K562 (cell line): Measurements from ENCODE around the gene KCNB1. TPM values are rescaled to one million over a fixed set of nuclear protein-coding genes. Genes with fewer than 3 reads are reported as not detected.
A peak's percentile ranks its signal among the peaks of the same experiment; 100 is the strongest.

Experiments
- ATAC-seq: fragments of 200-7000 bp; cut with Tn5 transposase; 3 replicates; pipeline ENCODE4 v1.9.1; 2020; ENCODE audit warnings: moderate library complexity
- BruUV-seq: library from RNA; stranded (reverse); fragments of 400-500 nt; replicated peaks from 2 replicates; lab custom pipeline; 2021; lab: Mats Ljungman, UMichigan
- CTCF ChIA-PET: fragments of 300-600 bp; formaldehyde crosslinking; extraction: SDS; loops from one replicate; lab custom pipeline; 2021; ENCODE audit warnings: low intra/inter-chr PET ratio; lab: Yijun Ruan, JAX
- POLR2A ChIA-PET: fragments of 300-600, 350-650 bp; sonication (Branson Sonifier 250); formaldehyde crosslinking; extraction: SDS; loops from one replicate; lab custom pipeline; 2021; ENCODE audit warnings: antibody characterized with exemption, inconsistent platforms; lab: Yijun Ruan, JAX
- DNase-seq, 4 experiments: peaks; one replicate each; pipeline versions ENCODE4 v3.0.0 to v3.0.0-alpha.2; 2011 to 2018; ENCODE audit warnings: low spot score in 3 of 4, mixed read lengths in 3 of 4; ENCODE audit errors: extremely low read depth in 1 of 4
- FAIRE-seq: peaks from 2 replicates; lab custom pipeline; 2011; peaks lifted over from hg19 to GRCh38; lab: Jason Lieb, UNC
- H2AFZ ChIP-seq: 2 replicates; pipeline ENCODE4 v1.6.0; 2011; ENCODE audit warnings: low read depth, low read length, control low read depth, inconsistent platforms
- H3K27ac ChIP-seq: fragments of 200-600 bp; 3 replicates; pipeline ENCODE4 v1.8.0; 2011; ENCODE audit warnings: low read depth, mild to moderate bottlenecking, control low read depth, inconsistent platforms, low read length, moderate library complexity, mixed read lengths; ENCODE audit errors: extremely low read depth
- H3K27me3 ChIP-seq, 2 experiments: fragments of 300-600 bp in 1 of 2; 2 replicates in 1 of 2; 3 replicates in 1 of 2; pipeline versions ENCODE4 v1.6.0 to v1.8.0; 2011; ENCODE audit warnings: inconsistent platforms in 2 of 2, low read length in 2 of 2, mild to moderate bottlenecking in 1 of 2, mixed read lengths in 1 of 2, moderate library complexity in 1 of 2; ENCODE audit not compliant: control insufficient read depth in 2 of 2, insufficient read depth in 2 of 2
- H3K36me3 ChIP-seq: fragments of 300-600 bp; 3 replicates; pipeline ENCODE4 v1.8.0; 2011; ENCODE audit warnings: mild to moderate bottlenecking, low read length, inconsistent platforms; ENCODE audit not compliant: control insufficient read depth, insufficient read depth
- H3K4me1 ChIP-seq, 2 experiments: fragments of 200-600 bp in 1 of 2; replicated peaks in 1 of 2; 2 replicates in 1 of 2; 3 replicates in 1 of 2; pipeline versions ENCODE4 v1.5.1 to v1.8.0; 2011; ENCODE audit warnings: inconsistent platforms in 2 of 2, low read length in 2 of 2, mild to moderate bottlenecking in 1 of 2, mixed read lengths in 1 of 2, moderate library complexity in 1 of 2; ENCODE audit not compliant: control insufficient read depth in 2 of 2, insufficient read depth in 2 of 2
- H3K4me2 ChIP-seq: 2 replicates; pipeline ENCODE4 v1.6.1; 2011; ENCODE audit warnings: low read length, control low read depth, inconsistent platforms, mixed read lengths; ENCODE audit not compliant: insufficient read depth
- H3K4me3 ChIP-seq: fragments of 200-600 bp; sonication (generic), shearing (Covaris generic); 2 replicates; pipeline ENCODE4 v1.5.1; 2016; ENCODE audit warnings: control low read depth, inconsistent platforms
- H3K79me2 ChIP-seq: fragments of 200-600 bp; 3 replicates; pipeline ENCODE4 v1.8.0; 2011; ENCODE audit warnings: low read length, inconsistent platforms; ENCODE audit not compliant: control insufficient read depth, insufficient read depth
- H3K9ac ChIP-seq, 2 experiments: 2 replicates each; pipeline versions ENCODE4 v1.6.0 to v1.6.1; 2011; ENCODE audit warnings: low read depth in 2 of 2, low read length in 2 of 2, control low read depth in 1 of 2, inconsistent platforms in 1 of 2, mild to moderate bottlenecking in 1 of 2, mixed read lengths in 1 of 2; ENCODE audit not compliant: insufficient read depth in 1 of 2
- H3K9me1 ChIP-seq: one replicate; pipeline ENCODE4 v1.6.0; 2011; ENCODE audit warnings: inconsistent platforms, mild to moderate bottlenecking, low read length, moderate library complexity; ENCODE audit not compliant: control insufficient read depth, insufficient read depth
- H3K9me3 ChIP-seq: replicated peaks from 2 replicates; pipeline ENCODE4 v1.5.1; 2011; ENCODE audit warnings: low read depth, low read length, inconsistent platforms; ENCODE audit not compliant: control insufficient read depth, insufficient read depth
- H4K20me1 ChIP-seq: replicated peaks from 2 replicates; pipeline ENCODE4 v1.6.1; 2011; ENCODE audit warnings: low read length, inconsistent platforms, mixed read lengths; ENCODE audit not compliant: control insufficient read depth, insufficient read depth
- ARID1B ChIP-seq: fragments of 450-650 bp; IDR thresholded peaks from 2 replicates; pipeline ENCODE4 v1.6.1; 2016; ENCODE audit warnings: antibody characterized with exemption, mild to moderate bottlenecking, inconsistent platforms
- ARID3A ChIP-seq: IDR thresholded peaks from 2 replicates; pipeline ENCODE4 v1.6.1; 2012; ENCODE audit warnings: low read depth, low read length, improper control_type of control experiment, borderline replicate concordance
- ATF4 ChIP-seq: fragments of 450-650 bp; formaldehyde crosslinking; IDR thresholded peaks from 2 replicates; pipeline ENCODE4 v1.4.0; 2022; ENCODE audit warnings: mild to moderate bottlenecking, moderate library complexity
- CBFB ChIP-seq: sonication (generic); formaldehyde crosslinking; IDR thresholded peaks from 2 replicates; pipeline ENCODE4 v1.4.0; 2020; ENCODE audit warnings: mild to moderate bottlenecking, missing genetic modification reagents
- CBX2 ChIP-seq: fragments of 200-600 bp; sonication (generic); IDR thresholded peaks from one replicate; pipeline ENCODE4 v1.6.1; 2012; ENCODE audit warnings: mild to moderate bottlenecking, low read length, inconsistent platforms; ENCODE audit not compliant: insufficient read depth, poor library complexity, severe bottlenecking
- HDGF ChIP-seq: fragments of 450-650 bp; IDR thresholded peaks from 2 replicates; pipeline ENCODE4 v1.6.1; 2016
- HMG20A ChIP-seq: fragments of 450-650 bp; formaldehyde crosslinking; conservative IDR thresholded peaks from 2 replicates; pipeline ENCODE4 v1.4.0; 2020; ENCODE audit warnings: mild to moderate bottlenecking, mixed read lengths
- KDM1A ChIP-seq, 2 experiments: fragments of 450-650 bp; IDR thresholded peaks; 2 replicates each; pipeline ENCODE4 v1.6.1; 2016; ENCODE audit warnings: mild to moderate bottlenecking in 2 of 2
- NELFE ChIP-seq: IDR thresholded peaks from 2 replicates; pipeline ENCODE4 v1.6.1; 2011; ENCODE audit warnings: mild to moderate bottlenecking; ENCODE audit not compliant: insufficient read depth, insufficient read length
- NR2C2 ChIP-seq, 2 experiments: fragments of 200-800 bp in 1 of 2; sonication (Bioruptor generic) in 1 of 2; sonication (generic) in 1 of 2; formaldehyde crosslinking in 1 of 2; IDR thresholded peaks; 2 replicates each; pipeline versions ENCODE4 v1.6.1 to v1.8.0; 2016 to 2022; ENCODE audit warnings: mild to moderate bottlenecking in 1 of 2, missing compliant biosample characterization in 1 of 2, missing genetic modification characterization in 1 of 2, missing genetic modification reagents in 1 of 2
- PTRF ChIP-seq: fragments of 450-650 bp; IDR thresholded peaks from 2 replicates; pipeline ENCODE4 v1.6.1; 2016; ENCODE audit warnings: mild to moderate bottlenecking, missing genetic modification characterization, missing compliant biosample characterization
- SIRT6 ChIP-seq: IDR thresholded peaks from one replicate; pipeline ENCODE4 v1.6.1; 2012; ENCODE audit warnings: low read depth, mild to moderate bottlenecking, control low read depth, inconsistent platforms, low read length, moderate library complexity
- YBX1 ChIP-seq: fragments of 450-650 bp; IDR thresholded peaks from 2 replicates; pipeline ENCODE4 v1.7.1; 2016; ENCODE audit warnings: mild to moderate bottlenecking
- WGBS: fragments of 100-300 bp; shearing (Covaris generic); methylation state at CpG from one replicate; pipeline ENCODE4 v1.1.6; 2016; ENCODE audit warnings: low coverage, mixed read lengths; ENCODE audit not compliant: insufficient coverage; ENCODE audit errors: missing lambda C conversion rate; 5-methylcytosine and 5-hydroxymethylcytosine counted together
- in situ Hi-C: fragments of 300-500 bp; cut with MboI; formaldehyde crosslinking; loops from 4 replicates; pipeline ENCODE4 v1.15.0; 2018; ENCODE audit warnings: inconsistent platforms, mixed read lengths
- intact Hi-C: fragments of 100-400 bp; cut with micrococcal nuclease; formaldehyde crosslinking; loops from 2 replicates; pipeline ENCODE4 v1.14.2; 2022
- polyA plus RNA-seq, 8 experiments: library from polyadenylated mRNA; depleted of rRNA in 4 of 8; stranded (reverse) in 5 of 8; unstranded in 3 of 8; fragments of >200 nt; fragmentation: Nextera tagmentation in 2 of 8; fragmentation: Illumina TruSeq in 1 of 8; extraction: Ambion mirVana in 2 of 8; extraction: Trizol in 1 of 8; gene quantifications; 2 replicates each; pipeline versions ENCODE4 v1.2.1 to v1.2.3, GENCODE V29; 2011 to 2014; ENCODE audit warnings: inconsistent platforms in 1 of 8, missing spikeins in 1 of 8
- total RNA-seq, 7 experiments: library from RNA; depleted of rRNA in 6 of 7; stranded (reverse); fragments of >200 nt in 6 of 7; fragmentation: Illumina TruSeq in 2 of 7; extraction: Trizol in 2 of 7; gene quantifications; 2 replicates each; pipeline versions ENCODE4 v1.2.1 to v1.2.3, GENCODE V29; 2011 to 2021; ENCODE audit warnings: low replicate concordance in 1 of 7

The KCNB1 gene
- total and polyA plus RNA-seq, 9 of the 15 experiments (the other 6 are each of a cell fraction or from before 2014, with no cell fraction given) = 0.01 to 0.06 TPM; not detected in 7

GRCh38 chr20:49335476-49335875 is 147.0 kb downstream of the KCNB1 start:
- Histone ChIP-seq H3K4me3 (no peak overlapping the region), H3K36me3 (no peaks in the 10 kb centered on the region), H2AFZ (no peak overlapping the region), H3K9ac (peak overlapping the region in 1 of 2 experiments; percentile 56; a peak in 2 of 4 replicates), H3K27ac (no peak overlapping the region), H3K27me3 (peaks cover 8 to 41% of the 10 kb centered on the region in 2 experiments), H3K4me2 (no peak overlapping the region), H3K9me1 (no peaks in the 10 kb centered on the region), H3K4me1 (peaks cover 0 to 4% of the 10 kb centered on the region in 2 experiments; a peak in 2 of 5 replicates), H3K9me3 (no peaks in the 10 kb centered on the region), H3K79me2 (no peaks in the 10 kb centered on the region), H4K20me1 (0 out of 2 replicates have a peak, but pooled peaks cover 5% of the 10 kb centered on the region)
- ChIA-PET POLR2A (interaction anchor here (0.7 kb wide), 1 partner anchor 96 kb away, joined by 3 read pairs; no protein-coding TSS in a partner anchor), CTCF (interaction anchor here (0.5 to 4.5 kb wide), 5 partner anchors 173 to 594 kb away, joined by 3 to 98 read pairs (median 6); no protein-coding TSS in a partner anchor)
- intact Hi-C loops = no loop called here
- no peak for DNase-seq
- 6% methylated on average over 12 of the region's 12 CpGs for WGBS
- in situ Hi-C loops = loop anchor here (10.0 to 25.0 kb wide), 2 partner anchors 179 to 552 kb away; no protein-coding TSS in a partner anchor
- no peak for FAIRE-seq
- no TSS peak for BruUV-seq
- TF ChIP-seq NELFE (no peak), CBFB (no peak), ARID3A (no peak), KDM1A (IDR thresholded peaks at IDR 0.05) (no peak), CBX2 (no peak), HMG20A (CRISPR knock-in tag) (no peak), ARID1B (no peak), HDGF (no peak), ATF4 (no peak), YBX1 (no peak), SIRT6 (no peak), PTRF (no peak), NR2C2 (CRISPR knock-in tag; IDR thresholded peaks at IDR 0.05) (no peak), NR2C2 (tag; IDR thresholded peaks at IDR 0.05) (no peak)
- ATAC-seq = no peak
